Right cardiac atrium (tissue), 5 donors: Measurements from ENCODE around the gene CDC14B. TPM values are rescaled to one million over a fixed set of nuclear protein-coding genes. Genes with fewer than 3 reads are reported as not detected.
"Not testable (repeated sequence)": the region's sequence is repeated elsewhere in the genome, so short reads cannot be mapped to it uniquely, and the experiment has no call there.

ENCODE experiments used
- ATAC-seq, 2 donors: fragments of 200-7000 bp; cut with Tn5 transposase; one replicate each; pipeline versions ENCODE4 v1.8.0 to v1.9.1; 2020; ENCODE audit warnings: moderate library complexity in 2 of 2, mild to moderate bottlenecking in 1 of 2
- DNase-seq, 3 donors: peaks; one replicate each; pipeline ENCODE4 v3.0.0-alpha.2; 2020
- H3K27ac ChIP-seq: one replicate; pipeline ENCODE4 v1.5.1; 2013; ENCODE audit warnings: mild to moderate bottlenecking, low read length, control low read depth, moderate library complexity
- H3K27me3 ChIP-seq: one replicate; pipeline ENCODE4 v1.6.1; 2013; ENCODE audit not compliant: control insufficient read depth, insufficient read depth
- H3K4me1 ChIP-seq: one replicate; pipeline ENCODE4 v1.6.1; 2013; ENCODE audit warnings: low read length; ENCODE audit not compliant: control insufficient read depth, insufficient read depth
- H3K4me3 ChIP-seq: one replicate; pipeline ENCODE4 v1.5.1; 2013; ENCODE audit warnings: low read length, control low read depth
- H3K9me3 ChIP-seq: one replicate; pipeline ENCODE4 v1.6.1; 2013; ENCODE audit warnings: low read length; ENCODE audit not compliant: control insufficient read depth
- WGBS: extraction: QIAGEN DNeasy Blood & Tissue Kit; methylation state at CpG from one replicate; pipeline ENCODE4 v1.1.7; 2013; 5-methylcytosine and 5-hydroxymethylcytosine counted together
- intact Hi-C, 4 donors: fragments of 100-400 bp; cut with DNase I; formaldehyde crosslinking; loops; one replicate each; pipeline versions ENCODE4 v1.11.0 to v1.14.0; 2022 to 2023
- polyA plus RNA-seq: library from polyadenylated mRNA; stranded (reverse); fragments of 200-250 nt; gene quantifications from one replicate; pipeline ENCODE4 v1.2.3, GENCODE V29; 2013
- total RNA-seq, 4 donors: library from RNA; stranded (reverse); fragmentation: NEBNext Ultra II Directional; extraction: Animal tissue kit (Norgen Biotek cat#: 25700); gene quantifications; one replicate each; pipeline ENCODE4 v1.2.1, GENCODE V29; 2021
- donor health status: healthy with polysubstance abuse.
- donor health status: DM: no; HTN: yes; CAD: no.
- donor health status: DM: no; HTN: no; CAD: no.
- donor health status: DM: no; HTN: yes; CAD: no; lungs with severe emphysema.
- donor health status: DM: yes; HTN: yes; CAD: no.

The CDC14B gene
- total and polyA plus RNA-seq, 5 donors: 5.9 to 15.7 (median 15.3) TPM

- ATAC-seq (no peak), DNase-seq (no peak)
- 67% methylated on average over 4 of the region's 4 CpGs for WGBS
- no peaks in the 10 kb centered on the region for H3K27me3 ChIP-seq
- no peak overlapping the region for H3K27ac ChIP-seq
- H3K4me1 ChIP-seq: no peaks in the 10 kb centered on the region
- intact Hi-C loops: no loop called here
- H3K9me3 ChIP-seq: no peaks in the 10 kb centered on the region
- H3K4me3 ChIP-seq: no peak overlapping the region
Measured at GRCh38 chr9:96621618-96622017, 2.0 kb upstream of the CDC14B start.

GRCh38 chr9:96620832-96621269 lies 1.2 kb upstream of the CDC14B start:
- intact Hi-C loops: no loop called here
- no peak for DNase-seq
- Histone ChIP-seq H3K9me3 (no peaks in the 10 kb centered on the region), H3K27ac (no peak overlapping the region), H3K4me1 (no peaks in the 10 kb centered on the region), H3K27me3 (no peaks in the 10 kb centered on the region), H3K4me3 (no peak overlapping the region)
- WGBS: 53% methylated on average over 7 of the region's 7 CpGs
- no peak for ATAC-seq

GRCh38 chr9:96620181-96620514 lies 505 bp upstream of the CDC14B start:
- DNase-seq (no peak), ATAC-seq (no peak)
- H3K27ac ChIP-seq: no peak overlapping the region
- no peaks in the 10 kb centered on the region for H3K9me3 ChIP-seq
- 66% methylated on average over 11 of the region's 11 CpGs for WGBS
- peak overlapping the region; percentile 94 for H3K4me3 ChIP-seq
- H3K4me1 ChIP-seq: no peaks in the 10 kb centered on the region
- H3K27me3 ChIP-seq: no peaks in the 10 kb centered on the region
- intact Hi-C loops: no loop called here

- Histone ChIP-seq H3K9me3 (no peaks in the 10 kb centered on the region), H3K4me3 (peak overlapping the region; percentile 94), H3K4me1 (no peaks in the 10 kb centered on the region), H3K27me3 (no peaks in the 10 kb centered on the region), H3K27ac (peak overlapping the region; percentile 66)
- intact Hi-C loops: no loop called here
- under 1% methylated on average over 54 of the region's 54 CpGs for WGBS
- ATAC-seq (peak; percentile 3 to 31), DNase-seq (peak in 1 of 3 donors; percentile 61)
Measured at GRCh38 chr9:96619124-96619465, 548 bp downstream of the CDC14B start.

- peak; percentile 34 to 52 for ATAC-seq
- H3K4me3 ChIP-seq: peak overlapping the region; percentile 94
- H3K4me1 ChIP-seq: no peaks in the 10 kb centered on the region
- H3K9me3 ChIP-seq: no peaks in the 10 kb centered on the region
- H3K27ac ChIP-seq: peak overlapping the region; percentile 38
- peak; percentile 49 to 74 (median 68) for DNase-seq
- 6% methylated on average over 69 of the region's 69 CpGs for WGBS
- intact Hi-C loops: no loop called here
- H3K27me3 ChIP-seq: no peaks in the 10 kb centered on the region
Measured at GRCh38 chr9:96618209-96619123, 1.2 kb downstream of the CDC14B start.

GRCh38 chr9:96617439-96618185 lies 2.0 kb downstream of the CDC14B start:
- Histone ChIP-seq H3K27ac (peak overlapping the region; percentile 38), H3K9me3 (no peaks in the 10 kb centered on the region), H3K27me3 (no peaks in the 10 kb centered on the region), H3K4me3 (peak overlapping the region; percentile 94), H3K4me1 (no peaks in the 10 kb centered on the region)
- DNase-seq (peak in 1 of 3 donors; percentile 61), ATAC-seq (no peak)
- intact Hi-C loops: no loop called here
- 66% methylated on average over 22 of the region's 22 CpGs for WGBS

GRCh38 chr9:96616817-96617438 lies 2.7 kb downstream of the CDC14B start:
- Histone ChIP-seq H3K27ac (no peak overlapping the region), H3K4me3 (no peak overlapping the region), H3K4me1 (no peaks in the 10 kb centered on the region), H3K27me3 (no peaks in the 10 kb centered on the region), H3K9me3 (no peaks in the 10 kb centered on the region)
- 87% methylated on average over 7 of the region's 7 CpGs for WGBS
- intact Hi-C loops: no loop called here
- ATAC-seq (no peak), DNase-seq (no peak)

GRCh38 chr9:96615411-96615810 lies 4.2 kb downstream of the CDC14B start:
- no peak overlapping the region for H3K27ac ChIP-seq
- DNase-seq: no peak
- H3K27me3 ChIP-seq: no peaks in the 10 kb centered on the region
- no peaks in the 10 kb centered on the region for H3K9me3 ChIP-seq
- H3K4me3 ChIP-seq: no peak overlapping the region
- H3K4me1 ChIP-seq: no peaks in the 10 kb centered on the region
- 85% methylated on average over 6 of the region's 6 CpGs for WGBS
- ATAC-seq: no peak
- intact Hi-C loops: no loop called here

GRCh38 chr9:96614664-96615063 lies 5.0 kb downstream of the CDC14B start:
- H3K4me1 ChIP-seq, intact Hi-C loops: not testable (repeated sequence)

GRCh38 chr9:96612966-96613589 lies 6.6 kb downstream of the CDC14B start:
- intact Hi-C loops: no loop called here
- no peaks in the 10 kb centered on the region for H3K9me3 ChIP-seq
- WGBS: 31% methylated on average over 1 of the region's 1 CpG
- DNase-seq: no peak
- no peak overlapping the region for H3K4me3 ChIP-seq
- H3K27ac ChIP-seq: peak overlapping the region; percentile 26
- H3K27me3 ChIP-seq: no peaks in the 10 kb centered on the region
- peak in 1 of 2 donors; percentile 11 for ATAC-seq
- H3K4me1 ChIP-seq: no peaks in the 10 kb centered on the region

More at GRCh38 chr9:96614664-96615063, 5.0 kb downstream of the CDC14B start:
- not testable (repeated sequence) for DNase-seq, ATAC-seq, H3K4me3 ChIP-seq, H3K27ac ChIP-seq, H3K9me3 ChIP-seq, H3K27me3 ChIP-seq
- WGBS: 89% methylated on average over 4 of the region's 4 CpGs
